ENCODE data around the gene ADAP1. TPM values are rescaled to one million over a fixed set of nuclear protein-coding genes. Genes with fewer than 3 reads are reported as not detected.
"Not testable (repeated sequence)": the region's sequence is repeated elsewhere in the genome, so short reads cannot be mapped to it uniquely, and the experiment has no call there.

The ADAP1 gene
- total and polyA plus RNA-seq, 2 of the 8 experiments (the other 6 are each of a cell fraction or from before 2014, with no cell fraction given): 5.8 to 6.1 TPM

- not testable (repeated sequence) for H3K56ac ChIP-seq (replicated peaks; ENCODE audit: insufficient read length, low read depth, low read length); H3K18ac ChIP-seq (ENCODE audit: extremely low read depth, low read length); H3K4ac ChIP-seq (replicated peaks; ENCODE audit: insufficient read length, low read depth, low read length); H3K36me3 ChIP-seq (ENCODE audit: control insufficient read depth in 2 of 4, insufficient read depth in 4 of 4, low read length in 3 of 4); FAIRE-seq; H4K5ac ChIP-seq (ENCODE audit: insufficient read length, low read depth, low read length); H3K27ac ChIP-seq (ENCODE audit: low read depth, low read length); H3K27me3 ChIP-seq (replicated peaks in 1 of 4; ENCODE audit: control insufficient read depth in 3 of 4, extremely low read depth in 1 of 4, insufficient read depth in 3 of 4, low read length in 3 of 4); H2AFZ ChIP-seq (ENCODE audit: low read length); H3K79me2 ChIP-seq (ENCODE audit: control insufficient read depth in 1 of 2, insufficient read depth in 2 of 2, low read length in 2 of 2); H3K9ac ChIP-seq (replicated peaks in 1 of 4; ENCODE audit: extremely low read depth in 1 of 4, low read depth in 3 of 4, low read length in 3 of 4); H3K79me1 ChIP-seq (ENCODE audit: low read depth, low read length); DNase-seq (ENCODE audit: low read depth in 1 of 2, low spot score in 2 of 2); H2BK12ac ChIP-seq (ENCODE audit: low read depth, low read length); H2BK5ac ChIP-seq (ENCODE audit: low read depth, low read length); H3K23ac ChIP-seq (ENCODE audit: insufficient read length); H2BK15ac ChIP-seq (ENCODE audit: low read length); H4K8ac ChIP-seq (ENCODE audit: extremely low read depth, insufficient read depth, low read length); H3K23me2 ChIP-seq (ENCODE audit: low read depth, low read length); H2BK20ac ChIP-seq (ENCODE audit: low read length); H3K9me3 ChIP-seq (ENCODE audit: insufficient read depth in 2 of 2, low read depth in 1 of 2, low read length in 1 of 2); H3K14ac ChIP-seq (ENCODE audit: insufficient read length); H2AK5ac ChIP-seq (ENCODE audit: low read depth, low read length); H4K20me1 ChIP-seq (replicated peaks in 1 of 2; ENCODE audit: control insufficient read depth in 1 of 2, insufficient read depth in 2 of 2, low read length in 2 of 2); H3K4me2 ChIP-seq (ENCODE audit: insufficient read depth in 1 of 2, low read depth in 2 of 2, low read length in 2 of 2); H4K91ac ChIP-seq (replicated peaks; ENCODE audit: insufficient read length, low read length); H2BK120ac ChIP-seq (replicated peaks; ENCODE audit: low read depth, low read length); H3K4me3 ChIP-seq (ENCODE audit: extremely low read depth in 1 of 4, insufficient read depth in 2 of 4, low read depth in 3 of 4, low read length in 4 of 4)
- CTCF ChIA-PET (ENCODE audit: partially characterized antibody): interaction anchor here (0.6 to 1.1 kb wide), 4 partner anchors 8 to 567 kb away, joined by 3 to 5 read pairs (median 3); no protein-coding TSS in a partner anchor
- WGBS, 2 experiments (ENCODE audit: extremely low coverage in 1 of 2, insufficient coverage in 1 of 2, insufficient read length in 1 of 2, insufficient replicate concordance in 2 of 2, low coverage in 1 of 2, low lambda C conversion rate in 2 of 2, missing lambda C conversion rate in 1 of 2): 89% methylated on average over 12 of the region's 13 CpGs; no CpG with 5 or more reads in 1 of the 2 experiments
- H3K4me1 ChIP-seq (replicated peaks in 1 of 4; ENCODE audit: control insufficient read depth in 3 of 4, insufficient read depth in 4 of 4, low read length in 3 of 4): peaks cover 0 to 16% (median 3%) of the 10 kb centered on the region in 4 experiments; a peak in 5 of 7 replicates
- POLR2A ChIA-PET (ENCODE audit: partially characterized antibody): interaction anchor here (1.8 kb wide), 1 partner anchor 16 kb away, joined by 4 read pairs; no protein-coding TSS in a partner anchor
These were observed 6.5 kb upstream of the ADAP1 start for GRCh38 chr7:960972-961371.
